HepG2 (cell line): Measurements from ENCODE around the gene PTPRM. TPM values are rescaled to one million over a fixed set of nuclear protein-coding genes. Genes with fewer than 3 reads are reported as not detected.

Source experiments
- AGO2 ChIP-seq: fragments of 200-400 bp; formaldehyde crosslinking; optimal IDR thresholded peaks from 2 replicates; pipeline ENCODE3; 2017; ENCODE audit warnings: mild to moderate bottlenecking, low read depth, low read length, moderate library complexity
- CEBPB ChIP-seq: IDR thresholded peaks from 2 replicates; pipeline ENCODE4 v1.6.1; 2011; ENCODE audit warnings: low read depth, low read length, improper control_type of control experiment, borderline replicate concordance
- ESRRA ChIP-seq: sonication (generic); formaldehyde crosslinking; IDR thresholded peaks from 2 replicates; pipeline ENCODE4 v1.5.1; 2020; ENCODE audit warnings: mild to moderate bottlenecking, low read depth, missing genetic modification reagents
- FOSL1 ChIP-seq: sonication (generic); formaldehyde crosslinking; IDR thresholded peaks from 2 replicates; pipeline ENCODE4 v1.9.0; 2021; ENCODE audit warnings: missing genetic modification reagents, borderline replicate concordance
- HCFC1 ChIP-seq: fragments of 150-350 bp; IDR thresholded peaks from 2 replicates; pipeline ENCODE4 v1.6.1; 2014; ENCODE audit warnings: low read depth, low read length
- HOXD1 ChIP-seq: sonication (generic); formaldehyde crosslinking; IDR thresholded peaks from 2 replicates; pipeline ENCODE4 v1.5.0; 2020; ENCODE audit warnings: missing genetic modification reagents
- MEIS1 ChIP-seq: sonication (generic); formaldehyde crosslinking; IDR thresholded peaks from 2 replicates; pipeline ENCODE4 v1.9.0; 2021; ENCODE audit warnings: mild to moderate bottlenecking, missing genetic modification reagents, moderate library complexity, borderline replicate concordance
- MLLT10 ChIP-seq: sonication (generic); formaldehyde crosslinking; IDR thresholded peaks from 2 replicates; pipeline ENCODE4 v1.4.0; 2020; ENCODE audit warnings: missing genetic modification reagents
- PLSCR1 ChIP-seq: sonication (generic); formaldehyde crosslinking; IDR thresholded peaks from 2 replicates; pipeline ENCODE4 v1.5.0; 2020; ENCODE audit warnings: missing genetic modification reagents, mild to moderate bottlenecking, borderline replicate concordance
- RNF219 ChIP-seq: sonication (generic); formaldehyde crosslinking; IDR thresholded peaks from 2 replicates; pipeline ENCODE4 v1.5.0; 2020; ENCODE audit warnings: mild to moderate bottlenecking, missing genetic modification reagents
- SIX4 ChIP-seq: sonication (generic); formaldehyde crosslinking; IDR thresholded peaks from 2 replicates; pipeline ENCODE4 v1.4.0; 2020; ENCODE audit warnings: missing genetic modification reagents
- TARDBP ChIP-seq: sonication (generic); formaldehyde crosslinking; IDR thresholded peaks from 2 replicates; pipeline ENCODE4 v1.8.0; 2022; ENCODE audit warnings: mild to moderate bottlenecking, missing genetic modification reagents
- YEATS2 ChIP-seq: sonication (generic); formaldehyde crosslinking; IDR thresholded peaks from 2 replicates; pipeline ENCODE4 v1.4.0; 2020; ENCODE audit warnings: missing genetic modification reagents, borderline replicate concordance
- ZBTB8A ChIP-seq: sonication (generic); formaldehyde crosslinking; IDR thresholded peaks from 2 replicates; pipeline ENCODE4 v1.4.0; 2020; ENCODE audit warnings: mild to moderate bottlenecking, low read depth, missing genetic modification reagents, borderline replicate concordance
- ZFP37 ChIP-seq: sonication (generic); formaldehyde crosslinking; IDR thresholded peaks from 2 replicates; pipeline ENCODE4 v1.4.0; 2020; ENCODE audit warnings: missing genetic modification reagents, borderline replicate concordance
- ZNF20 ChIP-seq: sonication (generic); formaldehyde crosslinking; IDR thresholded peaks from 2 replicates; pipeline ENCODE4 v1.4.0; 2020; ENCODE audit warnings: mild to moderate bottlenecking, moderate library complexity, missing genetic modification reagents
- ZNF337 ChIP-seq: sonication (generic); formaldehyde crosslinking; IDR thresholded peaks from 2 replicates; pipeline ENCODE4 v1.5.1; 2020; ENCODE audit warnings: missing genetic modification reagents, low read depth, mild to moderate bottlenecking, borderline replicate concordance
- ZNF513 ChIP-seq: sonication (generic); formaldehyde crosslinking; conservative IDR thresholded peaks from 2 replicates; pipeline ENCODE4 v1.5.0; 2020; ENCODE audit warnings: missing genetic modification reagents
- ZNF710 ChIP-seq: sonication (generic); formaldehyde crosslinking; IDR thresholded peaks from 2 replicates; pipeline ENCODE4 v1.5.0; 2020; ENCODE audit warnings: mild to moderate bottlenecking, missing genetic modification reagents, borderline replicate concordance
- ZNF839 ChIP-seq: sonication (generic); formaldehyde crosslinking; IDR thresholded peaks from 2 replicates; pipeline ENCODE4 v1.4.0; 2020; ENCODE audit warnings: missing genetic modification reagents, mild to moderate bottlenecking, borderline replicate concordance
- polyA plus RNA-seq, 8 experiments: library from polyadenylated mRNA; depleted of rRNA in 3 of 8; stranded (reverse) in 7 of 8; unstranded in 1 of 8; fragments of >200 nt; fragmentation: Illumina TruSeq in 4 of 8; extraction: Trizol in 4 of 8; gene quantifications; 2 replicates each; pipeline versions ENCODE4 v1.2.1 to v1.2.3, GENCODE V29; 2011 to 2016; ENCODE audit warnings: low read depth in 4 of 8, missing spikeins in 1 of 8, mixed read lengths in 1 of 8; ENCODE audit not compliant: insufficient read depth in 1 of 8
- total RNA-seq, 5 experiments: library from RNA; depleted of rRNA; stranded (reverse); fragments of >200 nt; fragmentation: Illumina TruSeq; extraction: Trizol; gene quantifications; 2 replicates each; pipeline ENCODE4 v1.2.3, GENCODE V29; 2016; ENCODE audit warnings: low read depth in 1 of 5

Gene PTPRM
- total and polyA plus RNA-seq, 2 of the 13 experiments (the other 11 are each of a cell fraction or from before 2014, with no cell fraction given) = 12.6 to 108 TPM

- TF ChIP-seq ZBTB8A (CRISPR knock-in tag) = no peak
- TF ChIP-seq YEATS2 (CRISPR knock-in tag) = peak; percentile 42; the same call in 1 of the 2 replicates
- no peak for TF ChIP-seq ZNF513 (CRISPR knock-in tag)
- peak; percentile 98 for TF ChIP-seq HOXD1 (CRISPR knock-in tag)
- no peak for TF ChIP-seq ZNF337 (CRISPR knock-in tag)
- peak; percentile 66; the same call in 1 of the 2 replicates for TF ChIP-seq CEBPB
- TF ChIP-seq SIX4 = peak; percentile 70
- TF ChIP-seq TARDBP (CRISPR knock-in tag) = peak; percentile 91; the same call in 1 of the 2 replicates
- TF ChIP-seq ZNF20 (CRISPR knock-in tag) = no peak
- peak; percentile 98 for TF ChIP-seq MEIS1
- peak; percentile 85; the same call in 1 of the 2 replicates for TF ChIP-seq ESRRA (CRISPR knock-in tag)
- TF ChIP-seq ZNF710 = peak; percentile 75; the same call in 1 of the 2 replicates
- peak; percentile 58; the same call in 1 of the 2 replicates for TF ChIP-seq FOSL1 (CRISPR knock-in tag)
- no peak for TF ChIP-seq ZNF839 (CRISPR knock-in tag)
- no peak for TF ChIP-seq AGO2
- no peak for TF ChIP-seq MLLT10 (CRISPR knock-in tag)
- TF ChIP-seq HCFC1 = no peak
- no peak for TF ChIP-seq ZFP37 (CRISPR knock-in tag)
- no peak for TF ChIP-seq PLSCR1 (CRISPR knock-in tag)
- 0 out of 2 replicates have a peak, but pooled peaks have one; percentile 30 for TF ChIP-seq RNF219
Measured at GRCh38 chr18:8341481-8342230, 774.5 kb downstream of the PTPRM start (continued).
